ENCODE results near the gene MYRFL.

GRCh38 chr12:69834147-69834546, 9.1 kb downstream of the MYRFL start:
- TF ChIP-seq CTCF (IDR thresholded peaks at IDR 0.05) (no peak), POLR2A (IDR thresholded peaks at IDR 0.05) (no peak)

All from lower leg skin (tissue), 3 donors.